ENCODE results near the gene VWA5B1. TPM values are rescaled to one million over a fixed set of nuclear protein-coding genes. Genes with fewer than 3 reads are reported as not detected.

VWA5B1 gene, protein sequence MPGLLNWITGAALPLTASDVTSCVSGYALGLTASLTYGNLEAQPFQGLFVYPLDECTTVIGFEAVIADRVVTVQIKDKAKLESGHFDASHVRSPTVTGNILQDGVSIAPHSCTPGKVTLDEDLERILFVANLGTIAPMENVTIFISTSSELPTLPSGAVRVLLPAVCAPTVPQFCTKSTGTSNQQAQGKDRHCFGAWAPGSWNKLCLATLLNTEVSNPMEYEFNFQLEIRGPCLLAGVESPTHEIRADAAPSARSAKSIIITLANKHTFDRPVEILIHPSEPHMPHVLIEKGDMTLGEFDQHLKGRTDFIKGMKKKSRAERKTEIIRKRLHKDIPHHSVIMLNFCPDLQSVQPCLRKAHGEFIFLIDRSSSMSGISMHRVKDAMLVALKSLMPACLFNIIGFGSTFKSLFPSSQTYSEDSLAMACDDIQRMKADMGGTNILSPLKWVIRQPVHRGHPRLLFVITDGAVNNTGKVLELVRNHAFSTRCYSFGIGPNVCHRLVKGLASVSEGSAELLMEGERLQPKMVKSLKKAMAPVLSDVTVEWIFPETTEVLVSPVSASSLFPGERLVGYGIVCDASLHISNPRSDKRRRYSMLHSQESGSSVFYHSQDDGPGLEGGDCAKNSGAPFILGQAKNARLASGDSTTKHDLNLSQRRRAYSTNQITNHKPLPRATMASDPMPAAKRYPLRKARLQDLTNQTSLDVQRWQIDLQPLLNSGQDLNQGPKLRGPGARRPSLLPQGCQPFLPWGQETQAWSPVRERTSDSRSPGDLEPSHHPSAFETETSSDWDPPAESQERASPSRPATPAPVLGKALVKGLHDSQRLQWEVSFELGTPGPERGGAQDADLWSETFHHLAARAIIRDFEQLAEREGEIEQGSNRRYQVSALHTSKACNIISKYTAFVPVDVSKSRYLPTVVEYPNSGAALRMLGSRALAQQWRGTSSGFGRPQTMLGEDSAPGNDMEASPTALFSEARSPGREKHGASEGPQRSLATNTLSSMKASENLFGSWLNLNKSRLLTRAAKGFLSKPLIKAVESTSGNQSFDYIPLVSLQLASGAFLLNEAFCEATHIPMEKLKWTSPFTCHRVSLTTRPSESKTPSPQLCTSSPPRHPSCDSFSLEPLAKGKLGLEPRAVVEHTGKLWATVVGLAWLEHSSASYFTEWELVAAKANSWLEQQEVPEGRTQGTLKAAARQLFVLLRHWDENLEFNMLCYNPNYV
- polyA plus RNA-seq (2013, experiment 1 of 2): 0.01 TPM
- polyA plus RNA-seq (2013, experiment 2 of 2): 0.03 TPM

DNA sequence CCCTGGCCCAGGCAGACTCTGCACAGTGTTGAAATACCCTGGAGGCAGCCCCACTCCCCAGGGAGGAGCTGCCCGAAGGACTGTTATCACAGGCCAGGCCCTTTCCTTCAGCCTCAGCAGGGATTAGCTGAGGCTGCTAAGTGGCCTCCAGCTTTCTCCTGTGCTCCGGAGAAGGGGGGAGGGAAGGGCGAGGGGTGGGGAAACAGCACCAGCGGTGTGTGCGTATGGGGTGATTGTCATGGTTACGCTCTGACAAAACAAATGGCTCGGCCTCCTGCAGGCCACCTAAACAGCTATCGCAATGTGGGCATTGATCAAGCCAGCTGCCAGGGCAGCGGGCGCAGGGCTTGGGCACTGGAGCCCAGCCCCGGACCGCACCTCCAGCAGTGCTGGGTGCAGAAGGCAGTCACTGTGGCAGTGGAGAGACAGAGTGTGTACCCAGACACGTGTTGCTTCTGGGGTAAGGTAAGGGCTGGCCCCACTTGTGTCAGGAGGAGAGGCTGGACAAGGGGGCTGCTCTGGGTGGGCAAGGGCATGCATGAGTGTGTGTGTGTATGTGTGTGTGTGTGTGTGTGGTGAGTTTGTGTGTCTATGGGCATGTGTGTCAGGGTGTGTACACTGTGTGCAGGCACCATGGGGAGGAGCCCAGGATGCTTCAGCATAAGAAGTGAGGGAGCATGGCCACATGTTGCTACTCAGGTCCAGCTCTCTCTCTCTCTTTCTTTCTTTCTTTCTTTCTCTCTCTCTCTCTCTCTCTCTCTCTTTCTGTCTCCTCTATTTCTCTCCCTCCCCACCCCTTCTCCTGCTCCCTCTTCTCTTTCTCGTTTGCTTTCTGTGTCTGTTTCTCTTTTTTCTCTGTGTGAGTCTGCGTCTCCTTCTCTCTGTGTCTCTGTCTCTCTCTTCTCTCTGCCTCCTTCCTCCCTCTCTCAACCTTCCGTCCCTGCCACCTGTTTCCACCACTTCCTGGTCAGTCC lies at the start of gene VWA5B1:
VWA5B1 (plus strand) TSS at position 252 of the 974 bp plus-strand sequence. CDS start 19,727 bp downstream, outside the sequence.
- no peak within 1 kb of the TSS for H4K5ac ChIP-seq (ENCODE audit: low read length)
- no peak within 1 kb of the TSS for H3K9ac ChIP-seq (ENCODE audit: low read length)
- H3K79me2 ChIP-seq (ENCODE audit: control insufficient read depth, insufficient read depth, low read length): no peaks in the 10 kb centered on the region
- H2AK5ac ChIP-seq (ENCODE audit: low read length): no peak within 1 kb of the TSS
- H3K79me1 ChIP-seq (ENCODE audit: low read length): no peaks in the 10 kb centered on the region
- no peak within 1 kb of the TSS for H3K23ac ChIP-seq (ENCODE audit: low read length)
- no peak within 1 kb of the TSS for H3K4ac ChIP-seq (ENCODE audit: low read depth, low read length)
- no CpG with 5 or more reads among the region's 16 CpGs for WGBS (ENCODE audit: extremely low coverage, insufficient coverage, low lambda C conversion rate)
- peak; percentile 98 for DNase-seq
- H2BK15ac ChIP-seq (replicated peaks; ENCODE audit: low read depth): no peak within 1 kb of the TSS
- peaks cover 5% of the 10 kb centered on the region for H3K4me1 ChIP-seq (ENCODE audit: control insufficient read depth, low read depth, low read length)
- H3K4me3 ChIP-seq (ENCODE audit: low read length): no peak within 1 kb of the TSS
- no peaks in the 10 kb centered on the region for H3K36me3 ChIP-seq (ENCODE audit: control insufficient read depth, insufficient read depth, low read length)
- no peak within 1 kb of the TSS for H3K27ac ChIP-seq (ENCODE audit: low read depth, low read length)
- no peak within 1 kb of the TSS for H2BK5ac ChIP-seq (ENCODE audit: low read length)
- no peak within 1 kb of the TSS for H4K8ac ChIP-seq (ENCODE audit: low read depth, low read length)
- H3K27me3 ChIP-seq (ENCODE audit: insufficient read depth, low read length, poor library complexity): peaks cover 4% of the 10 kb centered on the region
- H2BK120ac ChIP-seq (ENCODE audit: low read depth, low read length): no peak within 1 kb of the TSS
- no peak within 1 kb of the TSS for H3K56ac ChIP-seq (ENCODE audit: low read length)
- H3K18ac ChIP-seq (ENCODE audit: low read length): no peak within 1 kb of the TSS
- H3K4me2 ChIP-seq (ENCODE audit: low read length): peak within 1 kb of the TSS; percentile 26

DNA sequence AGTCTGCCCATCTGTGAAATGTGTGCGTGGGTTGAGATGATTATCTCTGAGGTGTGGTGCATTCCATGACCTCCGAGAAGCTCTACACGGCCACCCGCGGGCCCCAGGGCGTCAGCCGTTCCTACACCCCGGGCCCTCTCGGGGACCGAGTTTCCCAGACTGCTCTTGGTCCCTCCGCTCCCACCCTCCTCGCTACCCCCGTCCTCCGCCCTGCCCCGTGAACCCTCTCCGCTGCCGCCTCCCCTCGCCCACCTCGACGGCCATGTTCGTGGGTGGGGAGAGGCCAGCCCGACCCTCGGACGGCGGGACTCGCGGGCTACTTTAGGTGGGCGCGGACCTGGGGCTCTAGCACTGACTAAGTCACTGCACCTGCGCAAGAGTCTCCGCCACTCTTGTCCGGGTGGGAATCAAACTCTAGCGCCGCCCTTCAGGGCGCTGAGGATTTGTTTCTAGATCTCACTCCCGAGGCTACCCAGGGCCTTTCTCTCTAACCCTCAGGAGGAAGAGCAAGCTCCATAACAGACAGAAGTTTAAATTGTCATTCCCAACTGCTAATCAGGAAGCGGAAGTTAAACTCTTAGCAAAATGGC lies 47.7 kb upstream of the VWA5B1 start:
- Histone ChIP-seq H3K56ac (ENCODE audit: low read length) (no peak overlapping the region), H3K23ac (ENCODE audit: low read length) (no peak overlapping the region), H3K4me1 (ENCODE audit: control insufficient read depth, low read depth, low read length) (no peaks in the 10 kb centered on the region), H3K4me2 (ENCODE audit: low read length) (no peak overlapping the region), H3K79me2 (ENCODE audit: control insufficient read depth, insufficient read depth, low read length) (no peaks in the 10 kb centered on the region), H3K4ac (ENCODE audit: low read depth, low read length) (no peak overlapping the region), H3K18ac (ENCODE audit: low read length) (no peak overlapping the region), H3K27me3 (ENCODE audit: insufficient read depth, low read length, poor library complexity) (no peaks in the 10 kb centered on the region), H2BK120ac (ENCODE audit: low read depth, low read length) (no peak overlapping the region), H4K8ac (ENCODE audit: low read depth, low read length) (no peak overlapping the region), H3K27ac (ENCODE audit: low read depth, low read length) (no peak overlapping the region), H3K9ac (ENCODE audit: low read length) (no peak overlapping the region), H3K79me1 (ENCODE audit: low read length) (no peaks in the 10 kb centered on the region), H3K4me3 (ENCODE audit: low read length) (no peak overlapping the region), H2AK5ac (ENCODE audit: low read length) (no peak overlapping the region), H4K5ac (ENCODE audit: low read length) (no peak overlapping the region), H2BK15ac (replicated peaks; ENCODE audit: low read depth) (no peak overlapping the region), H3K36me3 (ENCODE audit: control insufficient read depth, insufficient read depth, low read length) (no peaks in the 10 kb centered on the region), H2BK5ac (ENCODE audit: low read length) (no peak overlapping the region)
- no peak for DNase-seq
- WGBS (ENCODE audit: extremely low coverage, insufficient coverage, low lambda C conversion rate): no CpG with 5 or more reads among the region's 37 CpGs

DNA sequence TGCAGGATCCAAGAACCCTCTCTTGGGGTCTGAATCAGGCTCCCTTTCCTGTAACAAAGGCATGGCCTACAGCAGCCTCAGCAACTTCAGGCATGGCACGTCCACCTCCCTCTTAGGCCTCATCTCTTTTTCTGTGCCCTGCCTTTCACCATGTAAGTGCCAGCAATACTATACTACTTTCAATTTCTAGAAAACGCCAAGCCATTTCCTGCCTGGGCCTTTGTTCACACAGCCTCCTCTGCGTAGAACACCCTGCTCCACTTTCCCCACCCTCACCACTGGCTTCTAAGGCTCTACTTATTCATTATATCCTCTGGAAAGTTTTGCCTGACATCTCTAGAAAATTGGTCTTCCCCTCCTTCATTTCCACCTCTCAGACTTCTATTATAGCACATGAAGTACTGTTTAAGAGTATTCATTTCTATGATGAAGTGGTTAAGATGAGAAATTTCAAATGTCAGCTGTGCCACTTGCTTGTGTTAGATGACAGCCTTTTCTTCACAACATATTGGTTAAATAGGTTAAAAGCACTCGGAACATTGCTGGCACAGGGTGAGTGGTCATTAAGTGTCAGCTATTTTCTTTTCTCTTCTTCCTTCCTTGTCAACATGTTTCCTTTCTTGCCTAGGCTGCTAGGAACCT lies 41.6 kb upstream of the VWA5B1 start:
- Histone ChIP-seq H3K27me3 (ENCODE audit: insufficient read depth, low read length, poor library complexity) (no peaks in the 10 kb centered on the region), H3K56ac (ENCODE audit: low read length) (no peak overlapping the region), H3K23ac (ENCODE audit: low read length) (no peak overlapping the region), H4K5ac (ENCODE audit: low read length) (no peak overlapping the region), H3K4ac (ENCODE audit: low read depth, low read length) (no peak overlapping the region), H3K36me3 (ENCODE audit: control insufficient read depth, insufficient read depth, low read length) (no peaks in the 10 kb centered on the region), H3K27ac (ENCODE audit: low read depth, low read length) (no peak overlapping the region), H3K79me2 (ENCODE audit: control insufficient read depth, insufficient read depth, low read length) (no peaks in the 10 kb centered on the region), H3K4me3 (ENCODE audit: low read length) (no peak overlapping the region), H3K18ac (ENCODE audit: low read length) (no peak overlapping the region), H2BK15ac (replicated peaks; ENCODE audit: low read depth) (no peak overlapping the region), H2AK5ac (ENCODE audit: low read length) (no peak overlapping the region), H2BK5ac (ENCODE audit: low read length) (no peak overlapping the region), H2BK120ac (ENCODE audit: low read depth, low read length) (no peak overlapping the region), H4K8ac (ENCODE audit: low read depth, low read length) (no peak overlapping the region), H3K9ac (ENCODE audit: low read length) (no peak overlapping the region), H3K4me1 (ENCODE audit: control insufficient read depth, low read depth, low read length) (no peaks in the 10 kb centered on the region), H3K4me2 (ENCODE audit: low read length) (no peak overlapping the region), H3K79me1 (ENCODE audit: low read length) (no peaks in the 10 kb centered on the region)
- no peak for DNase-seq
- WGBS (ENCODE audit: extremely low coverage, insufficient coverage, low lambda C conversion rate): no CpG with 5 or more reads among the region's 4 CpGs

DNA sequence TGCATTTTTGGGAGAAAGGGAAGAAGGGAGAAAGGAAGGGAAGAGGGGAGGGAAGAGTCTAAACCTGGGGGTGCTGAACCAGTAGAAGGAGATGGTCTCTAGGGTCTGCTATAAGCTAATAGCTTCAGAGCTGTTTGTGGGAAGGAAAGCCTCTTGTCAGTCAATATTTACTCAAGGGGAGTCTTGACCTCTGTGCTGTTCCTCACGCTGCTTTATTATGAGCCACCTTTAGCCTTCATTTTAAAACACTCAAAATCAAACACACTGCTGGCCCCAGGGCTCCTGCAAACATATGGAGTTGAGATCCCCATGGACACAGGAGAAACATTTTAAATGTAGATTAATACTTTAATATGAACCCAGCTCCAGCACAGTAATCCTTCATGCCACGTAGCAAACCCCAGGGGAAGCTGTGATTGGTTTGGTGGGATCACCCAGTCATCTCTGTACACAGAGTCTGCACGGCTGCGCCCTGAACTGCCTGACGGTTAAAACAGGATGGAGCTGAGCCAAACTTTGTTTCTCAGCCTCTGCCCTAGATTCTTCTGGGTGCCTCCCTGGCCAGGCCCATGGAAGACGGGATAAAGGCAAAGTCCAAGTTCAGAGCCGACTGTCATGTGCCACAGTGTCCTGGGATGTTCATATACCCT lies 40.2 kb upstream of the VWA5B1 start:
- Histone ChIP-seq H3K79me1 (ENCODE audit: low read length) (no peaks in the 10 kb centered on the region), H3K4me1 (ENCODE audit: control insufficient read depth, low read depth, low read length) (no peaks in the 10 kb centered on the region), H2BK15ac (replicated peaks; ENCODE audit: low read depth) (no peak overlapping the region), H3K18ac (ENCODE audit: low read length) (no peak overlapping the region), H3K4me2 (ENCODE audit: low read length) (no peak overlapping the region), H2AK5ac (ENCODE audit: low read length) (no peak overlapping the region), H3K9ac (ENCODE audit: low read length) (no peak overlapping the region), H3K4me3 (ENCODE audit: low read length) (no peak overlapping the region), H4K5ac (ENCODE audit: low read length) (no peak overlapping the region), H3K4ac (ENCODE audit: low read depth, low read length) (no peak overlapping the region), H3K36me3 (ENCODE audit: control insufficient read depth, insufficient read depth, low read length) (no peaks in the 10 kb centered on the region), H3K27me3 (ENCODE audit: insufficient read depth, low read length, poor library complexity) (no peaks in the 10 kb centered on the region), H3K79me2 (ENCODE audit: control insufficient read depth, insufficient read depth, low read length) (no peaks in the 10 kb centered on the region), H2BK5ac (ENCODE audit: low read length) (no peak overlapping the region), H3K23ac (ENCODE audit: low read length) (no peak overlapping the region), H2BK120ac (ENCODE audit: low read depth, low read length) (no peak overlapping the region), H3K56ac (ENCODE audit: low read length) (no peak overlapping the region), H4K8ac (ENCODE audit: low read depth, low read length) (no peak overlapping the region), H3K27ac (ENCODE audit: low read depth, low read length) (no peak overlapping the region)
- WGBS (ENCODE audit: extremely low coverage, insufficient coverage, low lambda C conversion rate): no CpG with 5 or more reads among the region's 7 CpGs
- no peak for DNase-seq
